GM23338 (cell line): ENCODE data around the gene FHIT. TPM values are rescaled to one million over a fixed set of nuclear protein-coding genes. Genes with fewer than 3 reads are reported as not detected.

Experiments used
- ATAC-seq: fragments of 200-7000 bp; cut with Tn5 transposase; 3 replicates; pipeline ENCODE4 v1.9.1; 2020
- DNase-seq: peaks from one replicate; pipeline ENCODE4 v3.0.0-alpha.2; 2015; ENCODE audit warnings: low spot score
- H2AFZ ChIP-seq: fragments of 200-600 bp; sonication (generic); 2 replicates; pipeline ENCODE4 v1.8.0; 2016; ENCODE audit warnings: antibody characterized with exemption, mild to moderate bottlenecking, moderate library complexity
- H3F3A ChIP-seq: fragments of 200-600 bp; sonication (generic); replicated peaks from 2 replicates; pipeline ENCODE4 v1.8.0; 2017; ENCODE audit warnings: antibody characterized with exemption, mixed run types, low read depth
- H3K27ac ChIP-seq: fragments of 200-600 bp; sonication (generic); 2 replicates; pipeline ENCODE4 v1.6.1; 2016; ENCODE audit warnings: low read depth
- H3K27me3 ChIP-seq: fragments of 200-600 bp; sonication (generic); 2 replicates; pipeline ENCODE4 v1.8.0; 2016; ENCODE audit warnings: mild to moderate bottlenecking, mixed run types, moderate library complexity; ENCODE audit not compliant: insufficient read depth
- H3K36me3 ChIP-seq: fragments of 200-600 bp; sonication (generic); 2 replicates; pipeline ENCODE4 v1.8.0; 2016; ENCODE audit warnings: mild to moderate bottlenecking; ENCODE audit not compliant: insufficient read depth
- H3K4me1 ChIP-seq: fragments of 200-600 bp; sonication (generic); 2 replicates; pipeline ENCODE4 v1.8.0; 2016; ENCODE audit warnings: mild to moderate bottlenecking, moderate library complexity; ENCODE audit not compliant: insufficient read depth
- H3K4me2 ChIP-seq: fragments of 200-600 bp; sonication (generic); 2 replicates; pipeline ENCODE4 v1.7.1; 2017; ENCODE audit warnings: mixed run types
- H3K4me3 ChIP-seq: fragments of 200-600 bp; sonication (generic); 2 replicates; pipeline ENCODE4 v1.6.1; 2016; ENCODE audit warnings: mixed run types
- H3K79me2 ChIP-seq: fragments of 200-600 bp; sonication (generic); replicated peaks from 2 replicates; pipeline ENCODE4 v1.8.0; 2017; ENCODE audit warnings: mild to moderate bottlenecking; ENCODE audit not compliant: insufficient read depth
- H3K9me2 ChIP-seq: fragments of 200-600 bp; sonication (generic); 2 replicates; pipeline ENCODE4 v1.8.0; 2017; ENCODE audit not compliant: insufficient read depth
- H4K20me1 ChIP-seq: fragments of 200-600 bp; sonication (generic); replicated peaks from 2 replicates; pipeline ENCODE4 v1.8.0; 2017; ENCODE audit warnings: mild to moderate bottlenecking; ENCODE audit not compliant: insufficient read depth
- H3K27ac Mint-ChIP-seq: 2 replicates; pipeline ENCODE4 v1.8.0; 2020; ENCODE audit warnings: inconsistent platforms, mild to moderate bottlenecking, moderate library complexity, mixed read lengths
- H3K27me3 Mint-ChIP-seq: 3 replicates; pipeline ENCODE4 v1.8.0; 2022; ENCODE audit warnings: low read depth, mild to moderate bottlenecking, moderate library complexity, mixed read lengths, inconsistent platforms; ENCODE audit not compliant: insufficient read depth, poor library complexity
- H3K36me3 Mint-ChIP-seq: 3 replicates; pipeline ENCODE4 v1.8.0; 2021; ENCODE audit warnings: low read depth, mild to moderate bottlenecking, inconsistent platforms, moderate library complexity, mixed read lengths
- H3K4me1 Mint-ChIP-seq: 3 replicates; pipeline ENCODE4 v1.8.0; 2020; ENCODE audit warnings: mild to moderate bottlenecking, inconsistent platforms, mixed read lengths
- H3K4me3 Mint-ChIP-seq: 3 replicates; pipeline ENCODE4 v1.8.0; 2021; ENCODE audit warnings: moderate library complexity, mild to moderate bottlenecking, inconsistent platforms, mixed read lengths
- H3K9me3 Mint-ChIP-seq: 3 replicates; pipeline ENCODE4 v1.8.0; 2020; ENCODE audit warnings: moderate library complexity, mild to moderate bottlenecking, inconsistent platforms, mixed read lengths
- CTCF ChIP-seq, 2 experiments: fragments of 200-600 bp in 1 of 2; sonication (generic) in 1 of 2; conservative IDR thresholded peaks; 2 replicates each; pipeline versions ENCODE4 v1.5.1 to v1.6.1; 2016 to 2017; ENCODE audit warnings: antibody characterized with exemption in 2 of 2, low read depth in 2 of 2, mild to moderate bottlenecking in 2 of 2, moderate library complexity in 1 of 2
- EZH2 ChIP-seq: fragments of 200-600 bp; sonication (generic); IDR thresholded peaks from one replicate; pipeline ENCODE4 v1.8.0; 2017; ENCODE audit warnings: antibody characterized with exemption, mild to moderate bottlenecking, low read depth; ENCODE audit not compliant: unreplicated experiment
- EZH2phosphoT487 ChIP-seq: fragments of 200-600 bp; sonication (generic); IDR thresholded peaks from one replicate; pipeline ENCODE4 v1.8.1; 2018; ENCODE audit warnings: antibody characterized with exemption; ENCODE audit not compliant: unreplicated experiment
- POLR2AphosphoS5 ChIP-seq: IDR thresholded peaks from 2 replicates; pipeline ENCODE4 v1.6.1; 2016; ENCODE audit warnings: antibody characterized with exemption, low read depth
- STAT1 ChIP-seq: IDR thresholded peaks from one replicate; pipeline ENCODE4 v1.6.1; 2016; ENCODE audit warnings: antibody characterized with exemption; ENCODE audit not compliant: unreplicated experiment
- ZNF114 ChIP-seq: fragments of 250-450 bp; sonication (Bioruptor Pico); IDR thresholded peaks from 2 replicates; pipeline ENCODE4 v1.5.0; 2020; ENCODE audit warnings: mild to moderate bottlenecking, moderate library complexity
- ZNF331 ChIP-seq: fragments of 250-450 bp; sonication (Bioruptor Pico); IDR thresholded peaks from 2 replicates; pipeline ENCODE4 v1.5.0; 2020; ENCODE audit warnings: low read depth, mild to moderate bottlenecking, moderate library complexity
- polyA plus RNA-seq: library from polyadenylated mRNA; unstranded; fragments of >200 nt; fragmentation: Nextera tagmentation; extraction: Ambion mirVana; gene quantifications from 2 replicates; pipeline ENCODE4 v1.2.1, GENCODE V29; 2016
- total RNA-seq: library from RNA; depleted of rRNA; stranded (reverse); fragments of >200 nt; shearing (Covaris generic); gene quantifications from 2 replicates; pipeline ENCODE4 v1.2.3, GENCODE V29; 2014
- TF ChIP-seq, protein P1 (sequence below): IDR thresholded peaks from one replicate; pipeline ENCODE4 v1.6.1; 2018; ENCODE audit warnings: antibody characterized with exemption; ENCODE audit not compliant: unreplicated experiment
- TF ChIP-seq, protein P2 (sequence below): fragments of 250-450 bp; sonication (Bioruptor Pico); IDR thresholded peaks from 2 replicates; pipeline ENCODE4 v1.5.0; 2020; ENCODE audit warnings: mild to moderate bottlenecking, moderate library complexity

FHIT gene
- total and polyA plus RNA-seq, 2 experiments from 2014 or later = 3.0 to 8.3 TPM

- Mint-ChIP-seq H3K27ac (no peak overlapping the region), H3K4me3 (no peak overlapping the region), H3K36me3 (no peaks in the 10 kb centered on the region; the same call in 2 of the 3 replicates), H3K9me3 (0 out of 3 replicates have a peak, but pooled peaks cover 3% of the 10 kb centered on the region), H3K4me1 (no peaks in the 10 kb centered on the region), H3K27me3 (no peaks in the 10 kb centered on the region)
- H3K36me3 ChIP-seq = no peaks in the 10 kb centered on the region
- H3K27ac ChIP-seq = no peak overlapping the region
- no peak for TF ChIP-seq POLR2AphosphoS5
- TF ChIP-seq CTCF (conservative IDR thresholded peaks at IDR 0.05; ENCODE audit: low read depth in 2 of 2) = no peak
- TF ChIP-seq ZNF114 = no peak
- no peak for TF ChIP-seq ZNF331
- TF ChIP-seq, protein P1, sequence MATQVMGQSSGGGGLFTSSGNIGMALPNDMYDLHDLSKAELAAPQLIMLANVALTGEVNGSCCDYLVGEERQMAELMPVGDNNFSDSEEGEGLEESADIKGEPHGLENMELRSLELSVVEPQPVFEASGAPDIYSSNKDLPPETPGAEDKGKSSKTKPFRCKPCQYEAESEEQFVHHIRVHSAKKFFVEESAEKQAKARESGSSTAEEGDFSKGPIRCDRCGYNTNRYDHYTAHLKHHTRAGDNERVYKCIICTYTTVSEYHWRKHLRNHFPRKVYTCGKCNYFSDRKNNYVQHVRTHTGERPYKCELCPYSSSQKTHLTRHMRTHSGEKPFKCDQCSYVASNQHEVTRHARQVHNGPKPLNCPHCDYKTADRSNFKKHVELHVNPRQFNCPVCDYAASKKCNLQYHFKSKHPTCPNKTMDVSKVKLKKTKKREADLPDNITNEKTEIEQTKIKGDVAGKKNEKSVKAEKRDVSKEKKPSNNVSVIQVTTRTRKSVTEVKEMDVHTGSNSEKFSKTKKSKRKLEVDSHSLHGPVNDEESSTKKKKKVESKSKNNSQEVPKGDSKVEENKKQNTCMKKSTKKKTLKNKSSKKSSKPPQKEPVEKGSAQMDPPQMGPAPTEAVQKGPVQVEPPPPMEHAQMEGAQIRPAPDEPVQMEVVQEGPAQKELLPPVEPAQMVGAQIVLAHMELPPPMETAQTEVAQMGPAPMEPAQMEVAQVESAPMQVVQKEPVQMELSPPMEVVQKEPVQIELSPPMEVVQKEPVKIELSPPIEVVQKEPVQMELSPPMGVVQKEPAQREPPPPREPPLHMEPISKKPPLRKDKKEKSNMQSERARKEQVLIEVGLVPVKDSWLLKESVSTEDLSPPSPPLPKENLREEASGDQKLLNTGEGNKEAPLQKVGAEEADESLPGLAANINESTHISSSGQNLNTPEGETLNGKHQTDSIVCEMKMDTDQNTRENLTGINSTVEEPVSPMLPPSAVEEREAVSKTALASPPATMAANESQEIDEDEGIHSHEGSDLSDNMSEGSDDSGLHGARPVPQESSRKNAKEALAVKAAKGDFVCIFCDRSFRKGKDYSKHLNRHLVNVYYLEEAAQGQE = no peak
- no peak for TF ChIP-seq EZH2phosphoT487
- TF ChIP-seq EZH2 = no peak
- no peak for TF ChIP-seq STAT1
- TF ChIP-seq, protein P2, sequence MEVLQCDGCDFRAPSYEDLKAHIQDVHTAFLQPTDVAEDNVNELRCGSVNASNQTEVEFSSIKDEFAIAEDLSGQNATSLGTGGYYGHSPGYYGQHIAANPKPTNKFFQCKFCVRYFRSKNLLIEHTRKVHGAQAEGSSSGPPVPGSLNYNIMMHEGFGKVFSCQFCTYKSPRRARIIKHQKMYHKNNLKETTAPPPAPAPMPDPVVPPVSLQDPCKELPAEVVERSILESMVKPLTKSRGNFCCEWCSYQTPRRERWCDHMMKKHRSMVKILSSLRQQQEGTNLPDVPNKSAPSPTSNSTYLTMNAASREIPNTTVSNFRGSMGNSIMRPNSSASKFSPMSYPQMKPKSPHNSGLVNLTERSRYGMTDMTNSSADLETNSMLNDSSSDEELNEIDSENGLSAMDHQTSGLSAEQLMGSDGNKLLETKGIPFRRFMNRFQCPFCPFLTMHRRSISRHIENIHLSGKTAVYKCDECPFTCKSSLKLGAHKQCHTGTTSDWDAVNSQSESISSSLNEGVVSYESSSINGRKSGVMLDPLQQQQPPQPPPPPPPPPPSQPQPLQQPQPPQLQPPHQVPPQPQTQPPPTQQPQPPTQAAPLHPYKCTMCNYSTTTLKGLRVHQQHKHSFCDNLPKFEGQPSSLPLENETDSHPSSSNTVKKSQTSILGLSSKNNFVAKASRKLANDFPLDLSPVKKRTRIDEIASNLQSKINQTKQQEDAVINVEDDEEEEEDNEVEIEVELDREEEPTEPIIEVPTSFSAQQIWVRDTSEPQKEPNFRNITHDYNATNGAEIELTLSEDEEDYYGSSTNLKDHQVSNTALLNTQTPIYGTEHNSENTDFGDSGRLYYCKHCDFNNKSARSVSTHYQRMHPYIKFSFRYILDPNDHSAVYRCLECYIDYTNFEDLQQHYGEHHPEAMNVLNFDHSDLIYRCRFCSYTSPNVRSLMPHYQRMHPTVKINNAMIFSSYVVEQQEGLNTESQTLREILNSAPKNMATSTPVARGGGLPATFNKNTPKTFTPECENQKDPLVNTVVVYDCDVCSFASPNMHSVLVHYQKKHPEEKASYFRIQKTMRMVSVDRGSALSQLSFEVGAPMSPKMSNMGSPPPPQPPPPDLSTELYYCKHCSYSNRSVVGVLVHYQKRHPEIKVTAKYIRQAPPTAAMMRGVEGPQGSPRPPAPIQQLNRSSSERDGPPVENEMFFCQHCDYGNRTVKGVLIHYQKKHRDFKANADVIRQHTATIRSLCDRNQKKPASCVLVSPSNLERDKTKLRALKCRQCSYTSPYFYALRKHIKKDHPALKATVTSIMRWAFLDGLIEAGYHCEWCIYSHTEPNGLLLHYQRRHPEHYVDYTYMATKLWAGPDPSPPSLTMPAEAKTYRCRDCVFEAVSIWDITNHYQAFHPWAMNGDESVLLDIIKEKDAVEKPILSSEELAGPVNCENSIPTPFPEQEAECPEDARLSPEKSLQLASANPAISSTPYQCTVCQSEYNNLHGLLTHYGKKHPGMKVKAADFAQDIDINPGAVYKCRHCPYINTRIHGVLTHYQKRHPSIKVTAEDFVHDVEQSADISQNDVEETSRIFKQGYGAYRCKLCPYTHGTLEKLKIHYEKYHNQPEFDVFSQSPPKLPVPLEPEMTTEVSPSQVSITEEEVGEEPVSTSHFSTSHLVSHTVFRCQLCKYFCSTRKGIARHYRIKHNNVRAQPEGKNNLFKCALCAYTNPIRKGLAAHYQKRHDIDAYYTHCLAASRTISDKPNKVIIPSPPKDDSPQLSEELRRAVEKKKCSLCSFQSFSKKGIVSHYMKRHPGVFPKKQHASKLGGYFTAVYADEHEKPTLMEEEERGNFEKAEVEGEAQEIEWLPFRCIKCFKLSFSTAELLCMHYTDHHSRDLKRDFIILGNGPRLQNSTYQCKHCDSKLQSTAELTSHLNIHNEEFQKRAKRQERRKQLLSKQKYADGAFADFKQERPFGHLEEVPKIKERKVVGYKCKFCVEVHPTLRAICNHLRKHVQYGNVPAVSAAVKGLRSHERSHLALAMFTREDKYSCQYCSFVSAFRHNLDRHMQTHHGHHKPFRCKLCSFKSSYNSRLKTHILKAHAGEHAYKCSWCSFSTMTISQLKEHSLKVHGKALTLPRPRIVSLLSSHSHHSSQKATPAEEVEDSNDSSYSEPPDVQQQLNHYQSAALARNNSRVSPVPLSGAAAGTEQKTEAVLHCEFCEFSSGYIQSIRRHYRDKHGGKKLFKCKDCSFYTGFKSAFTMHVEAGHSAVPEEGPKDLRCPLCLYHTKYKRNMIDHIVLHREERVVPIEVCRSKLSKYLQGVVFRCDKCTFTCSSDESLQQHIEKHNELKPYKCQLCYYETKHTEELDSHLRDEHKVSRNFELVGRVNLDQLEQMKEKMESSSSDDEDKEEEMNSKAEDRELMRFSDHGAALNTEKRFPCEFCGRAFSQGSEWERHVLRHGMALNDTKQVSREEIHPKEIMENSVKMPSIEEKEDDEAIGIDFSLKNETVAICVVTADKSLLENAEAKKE = no peak
- no peak for DNase-seq
- H3K27me3 ChIP-seq = no peaks in the 10 kb centered on the region
- no peak overlapping the region for H3K4me2 ChIP-seq
- H3F3A ChIP-seq = no peaks in the 10 kb centered on the region
- H3K9me2 ChIP-seq = no peaks in the 10 kb centered on the region
- H4K20me1 ChIP-seq = no peaks in the 10 kb centered on the region
- no peak overlapping the region for H3K4me3 ChIP-seq
- no peak overlapping the region for H2AFZ ChIP-seq
- H3K4me1 ChIP-seq = no peaks in the 10 kb centered on the region
- ATAC-seq = no peak
- no peaks in the 10 kb centered on the region for H3K79me2 ChIP-seq
Measured at GRCh38 chr3:60917141-60917540, 334.1 kb downstream of the FHIT start.
